Endothelial cell of umbilical vein (primary cell): Measurements from ENCODE around the gene EPB41L1. TPM values are rescaled to one million over a fixed set of nuclear protein-coding genes. Genes with fewer than 3 reads are reported as not detected.
A peak's percentile ranks its signal among the peaks of the same experiment; 100 is the strongest.

Experiments used
- BruUV-seq: library from RNA; stranded (reverse); fragments of 400-500 nt; replicated peaks from 2 replicates; lab custom pipeline; 2021; lab: Mats Ljungman, UMichigan
- CTCF ChIA-PET: fragments of 300-600, 350-600 bp; sonication (Branson Sonifier 250); formaldehyde crosslinking; loops from one replicate; lab custom pipeline; 2021; ENCODE audit warnings: antibody characterized with exemption, inconsistent platforms; lab: Charles Lee
- POLR2A ChIA-PET: fragments of 300-600, 350-600 bp; sonication (Branson Sonifier 250); formaldehyde crosslinking; loops from one replicate; lab custom pipeline; 2021; ENCODE audit warnings: antibody characterized with exemption, inconsistent platforms; lab: Charles Lee
- DNase-seq: peaks from one replicate; pipeline ENCODE4 v3.0.0-alpha.2; 2011; ENCODE audit warnings: low read depth, low spot score
- FAIRE-seq: peaks from 2 replicates; lab custom pipeline; 2011; peaks lifted over from hg19 to GRCh38; lab: Jason Lieb, UNC
- H2AFZ ChIP-seq: 2 replicates; pipeline ENCODE4 v1.6.0; 2012; ENCODE audit warnings: low read depth, low read length, control low read depth, inconsistent platforms
- H3K27ac ChIP-seq: 2 replicates; pipeline ENCODE4 v1.5.1; 2011; ENCODE audit warnings: low read depth, mild to moderate bottlenecking, control low read depth, low read length, moderate library complexity; ENCODE audit not compliant: insufficient read depth
- H3K27me3 ChIP-seq, 2 experiments: 2 replicates each; pipeline versions ENCODE4 v1.6.0 to v1.6.1; 2011; ENCODE audit warnings: low read length in 2 of 2, mixed read lengths in 1 of 2; ENCODE audit not compliant: control insufficient read depth in 2 of 2, insufficient read depth in 2 of 2
- H3K36me3 ChIP-seq, 2 experiments: 2 replicates in 1 of 2; 3 replicates in 1 of 2; pipeline ENCODE4 v1.5.1; 2011; ENCODE audit warnings: low read length in 2 of 2, mild to moderate bottlenecking in 1 of 2, moderate library complexity in 1 of 2; ENCODE audit not compliant: control insufficient read depth in 2 of 2, insufficient read depth in 2 of 2; ENCODE audit errors: extremely low read depth in 1 of 2
- H3K4me1 ChIP-seq: 3 replicates; pipeline ENCODE4 v1.5.1; 2011; ENCODE audit warnings: mild to moderate bottlenecking, low read length; ENCODE audit not compliant: control insufficient read depth, insufficient read depth; ENCODE audit errors: extremely low read depth
- H3K4me2 ChIP-seq: 2 replicates; pipeline ENCODE4 v1.6.1; 2011; ENCODE audit warnings: low read length, control low read depth, mixed read lengths; ENCODE audit not compliant: insufficient read depth
- H3K4me3 ChIP-seq, 3 experiments: fragments of 200-600 bp in 1 of 3; sonication (generic), shearing (Covaris generic) in 1 of 3; replicated peaks in 1 of 3; 2 replicates each; pipeline ENCODE4 v1.5.1; 2011 to 2016; ENCODE audit warnings: control low read depth in 3 of 3, low read length in 3 of 3, mild to moderate bottlenecking in 2 of 3, inconsistent platforms in 1 of 3, low read depth in 1 of 3, moderate library complexity in 1 of 3; ENCODE audit not compliant: insufficient read depth in 1 of 3
- H3K79me2 ChIP-seq: 2 replicates; pipeline ENCODE4 v1.6.0; 2012; ENCODE audit warnings: low read length, inconsistent platforms; ENCODE audit not compliant: control insufficient read depth, insufficient read depth
- H3K9ac ChIP-seq: replicated peaks from 2 replicates; pipeline ENCODE3; 2011; ENCODE audit warnings: low read length, control low read depth; ENCODE audit not compliant: insufficient read depth; ENCODE audit errors: extremely low read depth
- H3K9me1 ChIP-seq: replicated peaks from 3 replicates; pipeline ENCODE4 v1.6.0; 2011; ENCODE audit warnings: mild to moderate bottlenecking, low read length; ENCODE audit not compliant: control insufficient read depth, insufficient read depth; ENCODE audit errors: extremely low read depth
- H3K9me3 ChIP-seq: replicated peaks from 2 replicates; pipeline ENCODE4 v1.5.1; 2012; ENCODE audit warnings: low read length, inconsistent platforms; ENCODE audit not compliant: control insufficient read depth, insufficient read depth
- H4K20me1 ChIP-seq: replicated peaks from 2 replicates; pipeline ENCODE3; 2011; ENCODE audit warnings: mild to moderate bottlenecking, low read length; ENCODE audit not compliant: control insufficient read depth, insufficient read depth; ENCODE audit errors: extremely low read depth
- EZH2 ChIP-seq: IDR thresholded peaks from 2 replicates; pipeline ENCODE4 v1.6.1; 2012; ENCODE audit warnings: borderline replicate concordance, low read depth, mild to moderate bottlenecking, moderate library complexity, low read length, inconsistent platforms; ENCODE audit not compliant: severe bottlenecking
- FOS ChIP-seq: IDR thresholded peaks from 2 replicates; pipeline ENCODE4 v1.6.1; 2011; ENCODE audit warnings: mild to moderate bottlenecking, low read length, moderate library complexity, borderline replicate concordance; ENCODE audit not compliant: insufficient read depth
- GATA2 ChIP-seq: IDR thresholded peaks from 2 replicates; pipeline ENCODE4 v1.7.0; 2011; ENCODE audit warnings: low read depth, mild to moderate bottlenecking, moderate library complexity, mixed read lengths, low read length; ENCODE audit not compliant: insufficient read length, insufficient read depth
- JUN ChIP-seq: IDR thresholded peaks from 2 replicates; pipeline ENCODE4 v1.6.1; 2011; ENCODE audit warnings: borderline replicate concordance, low read depth; ENCODE audit not compliant: insufficient read length, insufficient read depth
- MYC ChIP-seq: IDR thresholded peaks from one replicate; pipeline ENCODE4 v1.6.1; 2011; ENCODE audit warnings: mild to moderate bottlenecking, low read depth, low read length
- POLR2A ChIP-seq: IDR thresholded peaks from 2 replicates; pipeline ENCODE4 v1.6.1; 2012; ENCODE audit warnings: low read depth, mild to moderate bottlenecking, control low read depth, low read length
- POLR2AphosphoS5 ChIP-seq: IDR thresholded peaks from 2 replicates; pipeline ENCODE4 v1.6.1; 2012; ENCODE audit warnings: low read depth, mild to moderate bottlenecking, control low read depth, low read length, moderate library complexity; ENCODE audit not compliant: insufficient read depth
- dilution Hi-C: fragments of 300-500 bp; cut with MboI; formaldehyde crosslinking; loops from one replicate; pipeline ENCODE4 v1.15.0; 2019; ENCODE audit warnings: low sequenced_read_pairs; ENCODE audit not compliant: extremely low pct_ligation_motif_present
- intact Hi-C: fragments of 100-400 bp; cut with micrococcal nuclease; formaldehyde crosslinking; loops from one replicate; pipeline ENCODE4 v1.10.0; 2022
- polyA plus RNA-seq, 4 experiments: library from polyadenylated mRNA; depleted of rRNA in 3 of 4; stranded (reverse) in 3 of 4; unstranded in 1 of 4; fragments of >200 nt; gene quantifications; 2 replicates each; pipeline versions ENCODE4 v1.2.1 to v1.2.3, GENCODE V29; 2011 to 2012; ENCODE audit warnings: missing spikeins in 1 of 4
- total RNA-seq: library from RNA; stranded (reverse); gene quantifications from 2 replicates; pipeline ENCODE4 v1.2.3, GENCODE V29; 2021
- TF ChIP-seq, protein P1 (sequence below), 2 donors: IDR thresholded peaks; 1 replicate in 1 of 2; 2 replicates in 1 of 2; pipeline ENCODE4 v1.5.1; 2011; ENCODE audit warnings: low read length in 2 of 2, mild to moderate bottlenecking in 2 of 2, moderate library complexity in 2 of 2, control low read depth in 1 of 2, inconsistent platforms in 1 of 2, low read depth in 1 of 2; ENCODE audit not compliant: insufficient read depth in 1 of 2; ENCODE audit errors: extremely low read depth in 1 of 2
- TF ChIP-seq, protein P2 (sequence below): IDR thresholded peaks from 2 replicates; pipeline ENCODE4 v1.6.1; 2011; ENCODE audit not compliant: insufficient read depth, insufficient read length

EPB41L1 gene
- total and polyA plus RNA-seq, 2 donors (not counting 3 experiments of a cell fraction or from before 2014, with no cell fraction given), result 6.1 to 12.2 TPM

DNA sequence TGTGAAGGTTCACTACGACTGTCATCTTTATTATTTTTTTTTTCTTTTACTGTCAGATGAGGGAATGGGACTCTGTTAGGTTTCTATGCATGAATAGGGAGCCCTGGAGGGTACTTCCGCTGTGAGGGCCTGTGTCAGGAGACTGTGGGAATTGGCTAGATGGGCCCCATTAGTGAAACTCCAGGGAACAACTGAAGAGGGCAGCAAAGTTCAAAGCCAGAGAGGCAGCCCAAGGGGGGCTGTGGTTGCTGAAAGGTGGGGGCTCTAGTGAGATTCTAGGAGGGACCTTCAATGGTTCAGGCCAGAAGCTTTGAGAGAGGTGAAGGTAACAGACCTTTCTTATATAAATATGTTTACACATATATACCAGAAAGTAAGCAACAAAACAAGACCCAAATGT is 13.2 kb upstream of the EPB41L1 start:
- Histone ChIP-seq H3K27ac (no peak overlapping the region), H3K4me1 (peaks cover 5% of the 10 kb centered on the region), H3K4me2 (no peak overlapping the region), H3K4me3 (no peak overlapping the region), H3K36me3 (no peaks in the 10 kb centered on the region), H2AFZ (no peak overlapping the region), H3K79me2 (no peaks in the 10 kb centered on the region), H3K9me1 (no peaks in the 10 kb centered on the region), H3K27me3 (no peaks in the 10 kb centered on the region), H4K20me1 (no peaks in the 10 kb centered on the region), H3K9me3 (no peaks in the 10 kb centered on the region), H3K9ac (no peak overlapping the region)
- no peak for DNase-seq
- intact Hi-C loops, result no loop called here
- CTCF ChIA-PET, result interaction anchor here (1.9 to 24.9 kb wide), 2 partner anchors 15 to 148 kb away, joined by 5 to 1267 read pairs; no protein-coding TSS in a partner anchor
- FAIRE-seq, result no peak
- POLR2A ChIA-PET, result no interaction called here
- TF ChIP-seq MYC, result no peak
- TF ChIP-seq, protein P1, sequence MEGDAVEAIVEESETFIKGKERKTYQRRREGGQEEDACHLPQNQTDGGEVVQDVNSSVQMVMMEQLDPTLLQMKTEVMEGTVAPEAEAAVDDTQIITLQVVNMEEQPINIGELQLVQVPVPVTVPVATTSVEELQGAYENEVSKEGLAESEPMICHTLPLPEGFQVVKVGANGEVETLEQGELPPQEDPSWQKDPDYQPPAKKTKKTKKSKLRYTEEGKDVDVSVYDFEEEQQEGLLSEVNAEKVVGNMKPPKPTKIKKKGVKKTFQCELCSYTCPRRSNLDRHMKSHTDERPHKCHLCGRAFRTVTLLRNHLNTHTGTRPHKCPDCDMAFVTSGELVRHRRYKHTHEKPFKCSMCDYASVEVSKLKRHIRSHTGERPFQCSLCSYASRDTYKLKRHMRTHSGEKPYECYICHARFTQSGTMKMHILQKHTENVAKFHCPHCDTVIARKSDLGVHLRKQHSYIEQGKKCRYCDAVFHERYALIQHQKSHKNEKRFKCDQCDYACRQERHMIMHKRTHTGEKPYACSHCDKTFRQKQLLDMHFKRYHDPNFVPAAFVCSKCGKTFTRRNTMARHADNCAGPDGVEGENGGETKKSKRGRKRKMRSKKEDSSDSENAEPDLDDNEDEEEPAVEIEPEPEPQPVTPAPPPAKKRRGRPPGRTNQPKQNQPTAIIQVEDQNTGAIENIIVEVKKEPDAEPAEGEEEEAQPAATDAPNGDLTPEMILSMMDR (IDR thresholded peaks at IDR 0.05; ENCODE audit: extremely low read depth in 1 of 2, insufficient read depth in 1 of 2, low read depth in 1 of 2, low read length in 2 of 2), result peak in 1 of 2 donors; percentile 3
- dilution Hi-C loops, result no loop called here
- no TSS peak for BruUV-seq

DNA sequence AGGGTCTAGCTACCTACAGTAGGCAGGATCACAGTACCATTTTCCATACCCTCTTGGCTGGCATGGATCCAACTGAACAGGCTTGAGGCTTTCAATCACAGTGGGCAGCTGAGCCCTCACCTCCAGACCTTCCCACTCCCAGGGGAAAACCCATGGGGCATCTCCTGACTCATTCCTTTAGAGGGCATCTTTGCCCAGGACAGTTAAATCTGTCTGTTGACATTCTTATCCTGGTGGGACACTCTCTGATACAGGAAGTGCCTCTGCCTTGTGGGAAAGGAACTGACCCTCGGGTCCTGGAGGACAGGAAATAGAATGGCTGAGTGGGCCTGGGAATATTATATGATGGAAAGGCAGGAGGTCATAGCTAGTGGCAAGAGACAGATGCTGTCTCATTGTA is 10.2 kb upstream of the EPB41L1 start:
- dilution Hi-C loops (no loop called here), intact Hi-C loops (no loop called here)
- no peaks in the 10 kb centered on the region for H3K79me2 ChIP-seq
- DNase-seq (peak; percentile 43), FAIRE-seq (peak; percentile 73)
- H3K4me3 ChIP-seq, result no peak overlapping the region
- POLR2A ChIA-PET, result no interaction called here
- H3K27ac ChIP-seq, result no peak overlapping the region
- H3K9ac ChIP-seq, result no peak overlapping the region
- H3K4me2 ChIP-seq, result no peak overlapping the region
- H3K9me3 ChIP-seq, result no peaks in the 10 kb centered on the region
- no peak overlapping the region for H2AFZ ChIP-seq
- H3K9me1 ChIP-seq, result no peaks in the 10 kb centered on the region
- CTCF ChIA-PET, result interaction anchor here (1.4 to 24.9 kb wide), 4 partner anchors 56 to 151 kb away, joined by 3 to 1267 read pairs (median 6); no protein-coding TSS in a partner anchor
- H3K4me1 ChIP-seq, result peaks cover 5% of the 10 kb centered on the region
- no peaks in the 10 kb centered on the region for H4K20me1 ChIP-seq
- TF ChIP-seq FOS (no peak), POLR2A (no peak), GATA2 (no peak), POLR2AphosphoS5 (no peak), MYC (no peak), JUN (no peak), EZH2 (no peak)
- TF ChIP-seq, protein P1 (IDR thresholded peaks at IDR 0.05; ENCODE audit: extremely low read depth in 1 of 2, insufficient read depth in 1 of 2, low read depth in 1 of 2, low read length in 2 of 2), result no peak
- TF ChIP-seq, protein P2, sequence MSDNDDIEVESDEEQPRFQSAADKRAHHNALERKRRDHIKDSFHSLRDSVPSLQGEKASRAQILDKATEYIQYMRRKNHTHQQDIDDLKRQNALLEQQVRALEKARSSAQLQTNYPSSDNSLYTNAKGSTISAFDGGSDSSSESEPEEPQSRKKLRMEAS, result no peak
- no TSS peak for BruUV-seq
- H3K36me3 ChIP-seq, result no peaks in the 10 kb centered on the region
- H3K27me3 ChIP-seq, result no peaks in the 10 kb centered on the region
